OCI-LY3 (cell line): ENCODE measurements around the gene NDUFB7.

Source experiments
- EZH2phosphoT487 ChIP-seq: fragments of 200-600 bp; shearing (Covaris generic); IDR thresholded peaks from 2 replicates; pipeline ENCODE4 v1.6.1; 2018; ENCODE audit warnings: antibody characterized with exemption, mixed run types, low read depth
- TF ChIP-seq, protein P1 (sequence below): fragments of 200-600, 300-600 bp; sonication (generic); IDR thresholded peaks from 2 replicates; pipeline ENCODE4 v1.5.1; 2014; ENCODE audit warnings: antibody characterized with exemption, low read length, low read depth

DNA sequence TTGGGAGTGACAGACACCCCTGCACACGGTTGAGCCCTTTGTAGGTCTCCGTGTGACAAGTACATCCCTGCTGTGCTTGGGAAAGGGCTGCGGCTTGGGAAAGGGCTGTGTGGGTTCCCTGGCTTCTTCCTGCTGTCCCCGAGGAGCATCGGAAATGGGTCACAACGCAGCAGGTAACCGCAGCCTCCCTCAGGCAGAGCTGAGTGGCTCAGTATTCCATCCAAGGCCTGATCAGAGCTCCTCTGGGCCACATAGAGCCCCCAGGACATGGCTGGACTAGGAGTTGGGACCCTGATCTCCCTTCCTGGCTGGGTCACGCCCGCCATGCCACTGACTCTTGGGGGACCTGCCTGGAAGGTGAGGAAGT lies 26.2 kb downstream of the NDUFB7 start:
- TF ChIP-seq, protein P1, sequence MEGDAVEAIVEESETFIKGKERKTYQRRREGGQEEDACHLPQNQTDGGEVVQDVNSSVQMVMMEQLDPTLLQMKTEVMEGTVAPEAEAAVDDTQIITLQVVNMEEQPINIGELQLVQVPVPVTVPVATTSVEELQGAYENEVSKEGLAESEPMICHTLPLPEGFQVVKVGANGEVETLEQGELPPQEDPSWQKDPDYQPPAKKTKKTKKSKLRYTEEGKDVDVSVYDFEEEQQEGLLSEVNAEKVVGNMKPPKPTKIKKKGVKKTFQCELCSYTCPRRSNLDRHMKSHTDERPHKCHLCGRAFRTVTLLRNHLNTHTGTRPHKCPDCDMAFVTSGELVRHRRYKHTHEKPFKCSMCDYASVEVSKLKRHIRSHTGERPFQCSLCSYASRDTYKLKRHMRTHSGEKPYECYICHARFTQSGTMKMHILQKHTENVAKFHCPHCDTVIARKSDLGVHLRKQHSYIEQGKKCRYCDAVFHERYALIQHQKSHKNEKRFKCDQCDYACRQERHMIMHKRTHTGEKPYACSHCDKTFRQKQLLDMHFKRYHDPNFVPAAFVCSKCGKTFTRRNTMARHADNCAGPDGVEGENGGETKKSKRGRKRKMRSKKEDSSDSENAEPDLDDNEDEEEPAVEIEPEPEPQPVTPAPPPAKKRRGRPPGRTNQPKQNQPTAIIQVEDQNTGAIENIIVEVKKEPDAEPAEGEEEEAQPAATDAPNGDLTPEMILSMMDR, result no peak
- no peak for TF ChIP-seq EZH2phosphoT487
